ENCODE results near the gene CACNA1D.

Gene CACNA1D

DNA sequence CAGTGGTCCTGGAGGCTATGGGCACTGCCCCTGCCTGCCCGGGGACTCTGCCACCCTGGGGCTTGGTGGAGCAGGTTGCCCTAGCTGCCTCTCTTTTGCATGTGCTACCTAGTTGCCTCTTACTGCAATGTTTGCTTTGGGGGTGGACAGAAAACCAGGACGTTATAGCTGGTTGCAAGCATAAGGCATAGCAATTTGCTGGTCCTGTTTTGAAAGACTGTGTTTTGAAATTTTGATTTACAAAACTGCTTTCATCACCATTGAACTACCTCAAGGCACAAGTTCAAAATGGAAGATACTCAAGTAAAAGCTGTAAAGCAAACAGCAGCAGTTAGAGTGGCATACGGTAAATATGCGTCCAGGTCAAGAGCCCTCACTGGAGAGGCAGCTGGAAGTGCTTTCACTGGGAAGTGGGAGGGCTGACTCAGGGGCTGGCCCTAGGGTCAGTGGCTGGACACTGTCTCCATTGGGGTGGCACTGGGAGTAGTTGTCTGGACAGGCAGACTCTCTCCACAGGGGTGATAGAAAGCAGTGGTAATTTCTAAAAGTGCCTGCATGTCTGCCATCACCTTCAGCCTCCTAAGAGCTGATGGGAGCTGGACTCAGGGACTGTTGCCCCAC is 213.7 kb downstream of the CACNA1D start:
- Histone ChIP-seq H3K36me3 (ENCODE audit: low read length) (no peaks in the 10 kb centered on the region), H3K4me3 (ENCODE audit: insufficient read depth, low read length, poor library complexity, severe bottlenecking) (no peak overlapping the region), H3K27me3 (ENCODE audit: low read length) (no peaks in the 10 kb centered on the region), H4K20me1 (ENCODE audit: low read depth, low read length) (no peaks in the 10 kb centered on the region), H2AFZ (ENCODE audit: low read depth, low read length, severe bottlenecking) (no peak overlapping the region), H3K9me3 (ENCODE audit: insufficient read depth, low read length) (no peaks in the 10 kb centered on the region), H3K27ac (ENCODE audit: low read depth, low read length) (no peak overlapping the region), H3K79me2 (ENCODE audit: insufficient read depth, low read length) (no peaks in the 10 kb centered on the region), H3K9me2 (replicated peaks; ENCODE audit: insufficient read depth, low read length) (no peaks in the 10 kb centered on the region), H3F3A (ENCODE audit: insufficient read depth) (no peaks in the 10 kb centered on the region), H3K9ac (ENCODE audit: low read length) (no peak overlapping the region), H3K4me2 (ENCODE audit: low read depth, low read length, poor library complexity, severe bottlenecking) (no peak overlapping the region)
- no peak for TF ChIP-seq EZH2phosphoT487 (conservative IDR thresholded peaks at IDR 0.05; ENCODE audit: low read length)
- no peak for TF ChIP-seq CTCF (IDR thresholded peaks at IDR 0.05; ENCODE audit: insufficient read depth, low read length, poor library complexity, severe bottlenecking)

DNA sequence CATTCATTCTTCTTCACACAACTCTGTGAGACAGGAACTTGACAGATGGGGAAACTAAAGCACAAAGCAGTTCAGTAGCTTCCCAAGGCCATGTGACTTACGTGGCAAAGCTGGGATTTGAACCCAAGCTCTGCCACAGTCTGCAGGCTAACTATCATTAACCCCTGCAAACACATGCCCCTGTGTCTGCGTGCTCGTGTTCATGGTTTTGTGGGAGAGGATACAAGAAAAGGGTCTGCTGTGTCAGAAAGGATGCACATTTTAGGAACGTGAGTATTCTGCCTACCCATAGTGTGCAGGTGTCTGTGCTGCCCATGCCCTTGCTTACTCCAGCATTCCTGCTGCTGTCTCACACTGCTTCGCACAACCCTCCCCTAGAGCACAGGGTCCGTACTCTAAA is 214.8 kb downstream of the CACNA1D start:
- TF ChIP-seq EZH2phosphoT487 (conservative IDR thresholded peaks at IDR 0.05; ENCODE audit: low read length) = no peak
- no peak for TF ChIP-seq CTCF (IDR thresholded peaks at IDR 0.05; ENCODE audit: insufficient read depth, low read length, poor library complexity, severe bottlenecking)
- Histone ChIP-seq H3K4me2 (ENCODE audit: low read depth, low read length, poor library complexity, severe bottlenecking) (no peak overlapping the region), H3K36me3 (ENCODE audit: low read length) (no peaks in the 10 kb centered on the region), H3K79me2 (ENCODE audit: insufficient read depth, low read length) (no peaks in the 10 kb centered on the region), H3K9me3 (ENCODE audit: insufficient read depth, low read length) (no peaks in the 10 kb centered on the region), H2AFZ (ENCODE audit: low read depth, low read length, severe bottlenecking) (no peak overlapping the region), H4K20me1 (ENCODE audit: low read depth, low read length) (no peaks in the 10 kb centered on the region), H3K4me3 (ENCODE audit: insufficient read depth, low read length, poor library complexity, severe bottlenecking) (no peak overlapping the region), H3K27ac (ENCODE audit: low read depth, low read length) (no peak overlapping the region), H3K27me3 (ENCODE audit: low read length) (no peaks in the 10 kb centered on the region), H3F3A (ENCODE audit: insufficient read depth) (no peaks in the 10 kb centered on the region), H3K9ac (ENCODE audit: low read length) (no peak overlapping the region), H3K9me2 (replicated peaks; ENCODE audit: insufficient read depth, low read length) (no peaks in the 10 kb centered on the region)

DNA sequence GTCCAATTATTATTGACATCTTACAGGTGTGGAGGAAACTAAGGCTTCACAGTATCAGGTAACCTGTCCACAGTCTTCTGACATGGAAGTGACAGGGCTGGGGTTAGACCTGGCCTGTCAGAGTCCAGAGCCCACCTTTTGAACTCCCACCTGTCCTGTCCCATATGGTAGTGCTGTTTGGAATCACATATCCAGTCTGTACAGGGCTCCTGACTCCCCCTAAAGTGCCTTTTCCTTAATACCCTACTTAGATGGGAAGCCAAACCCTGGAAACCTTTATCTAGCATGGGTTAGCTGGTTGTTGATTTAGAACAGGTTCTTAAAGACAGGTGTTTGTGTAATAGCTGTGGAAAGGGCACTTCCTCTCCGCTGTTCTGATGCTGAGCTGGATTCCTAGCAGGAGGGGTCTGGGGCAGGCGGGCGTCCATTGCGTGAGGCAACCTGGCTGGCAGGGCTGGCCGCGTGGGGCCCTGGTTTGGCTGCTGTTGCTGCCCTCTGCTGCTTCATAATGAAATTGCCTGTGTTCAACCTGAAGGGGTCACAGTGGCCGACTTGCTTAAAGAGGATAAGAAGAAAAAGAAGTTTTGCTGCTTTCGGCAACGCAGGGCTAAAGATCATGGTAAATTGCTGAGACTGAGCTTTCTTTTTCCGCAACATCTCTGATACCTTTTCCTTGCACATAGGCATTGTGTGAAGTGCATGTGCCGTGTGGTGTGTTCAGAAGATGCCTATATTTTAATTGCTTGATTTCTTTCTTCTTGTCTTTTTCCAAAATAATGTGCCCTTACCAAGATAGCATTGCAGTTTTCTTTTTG is 215.7 kb downstream of the CACNA1D start:
- no peak overlapping the region for H3K9ac ChIP-seq (ENCODE audit: low read length)
- no peaks in the 10 kb centered on the region for H4K20me1 ChIP-seq (ENCODE audit: low read depth, low read length)
- H3K9me2 ChIP-seq (replicated peaks; ENCODE audit: insufficient read depth, low read length) = no peaks in the 10 kb centered on the region
- H3K4me2 ChIP-seq (ENCODE audit: low read depth, low read length, poor library complexity, severe bottlenecking) = no peak overlapping the region
- no peaks in the 10 kb centered on the region for H3K27me3 ChIP-seq (ENCODE audit: low read length)
- no peaks in the 10 kb centered on the region for H3K79me2 ChIP-seq (ENCODE audit: insufficient read depth, low read length)
- TF ChIP-seq EZH2phosphoT487 (conservative IDR thresholded peaks at IDR 0.05; ENCODE audit: low read length) (no peak), CTCF (IDR thresholded peaks at IDR 0.05; ENCODE audit: insufficient read depth, low read length, poor library complexity, severe bottlenecking) (peak; percentile 71)
- no peaks in the 10 kb centered on the region for H3F3A ChIP-seq (ENCODE audit: insufficient read depth)
- H3K9me3 ChIP-seq (ENCODE audit: insufficient read depth, low read length) = no peaks in the 10 kb centered on the region
- no peak overlapping the region for H3K27ac ChIP-seq (ENCODE audit: low read depth, low read length)
- no peaks in the 10 kb centered on the region for H3K36me3 ChIP-seq (ENCODE audit: low read length)
- H2AFZ ChIP-seq (ENCODE audit: low read depth, low read length, severe bottlenecking) = peak overlapping the region; percentile 27
- H3K4me3 ChIP-seq (ENCODE audit: insufficient read depth, low read length, poor library complexity, severe bottlenecking) = no peak overlapping the region

All from SU-DHL-6 (cell line).